GM12878 (cell line): ENCODE results near the gene THYN1. TPM values are rescaled to one million over a fixed set of nuclear protein-coding genes. Genes with fewer than 3 reads are reported as not detected.

Experiments used
- ATAC-seq: fragments of 200-7000 bp; cut with Tn5 transposase; 3 replicates; pipeline ENCODE4 v1.9.1; 2020; ENCODE audit warnings: mild to moderate bottlenecking, moderate library complexity
- BruUV-seq: library from RNA; stranded (reverse); fragments of 400-500 nt; replicated peaks from 2 replicates; lab custom pipeline; 2021; lab: Mats Ljungman, UMichigan
- CTCF ChIA-PET: fragments of 300-600 bp; sonication (Branson Sonifier 250); formaldehyde crosslinking; extraction: SDS; loops from one replicate; lab custom pipeline; 2021; ENCODE audit warnings: inconsistent platforms; lab: Yijun Ruan, JAX
- POLR2A ChIA-PET: fragments of 350-600 bp; formaldehyde crosslinking; extraction: SDS; loops from one replicate; lab custom pipeline; 2021; ENCODE audit warnings: inconsistent platforms; lab: Charles Lee
- RAD21 ChIA-PET: fragments of 300-600 bp; sonication (Branson Sonifier 250); formaldehyde crosslinking; loops from one replicate; lab custom pipeline; 2023; ENCODE audit warnings: antibody characterized with exemption; ENCODE audit not compliant: unreplicated experiment; lab: Charles Lee
- SMC1A ChIA-PET: fragments of 300-600 bp; sonication (Branson Sonifier 250); formaldehyde crosslinking; loops from one replicate; lab custom pipeline; 2023; ENCODE audit not compliant: unreplicated experiment, uncharacterized antibody; lab: Charles Lee
- DNase-seq: peaks from one replicate; pipeline ENCODE4 v3.0.0-alpha.2; 2011; ENCODE audit warnings: low read depth, low spot score
- FAIRE-seq: peaks from 3 replicates; lab custom pipeline; 2011; peaks lifted over from hg19 to GRCh38; lab: Jason Lieb, UNC
- H2AFZ ChIP-seq: 2 replicates; pipeline ENCODE4 v1.6.0; 2011; ENCODE audit warnings: low read depth, low read length, control low read depth; ENCODE audit not compliant: control insufficient read depth
- H3K27ac ChIP-seq: 2 replicates; pipeline ENCODE4 v1.5.1; 2011; ENCODE audit warnings: control low read depth; ENCODE audit not compliant: control insufficient read depth, insufficient read depth
- H3K27me3 ChIP-seq, 2 experiments: replicated peaks in 1 of 2; 2 replicates each; pipeline versions ENCODE4 v1.6.0 to v1.6.1; 2011; ENCODE audit warnings: low read length in 1 of 2; ENCODE audit not compliant: control insufficient read depth in 2 of 2, insufficient read depth in 2 of 2
- H3K36me3 ChIP-seq, 2 experiments: 2 replicates each; pipeline ENCODE4 v1.5.1; 2011; ENCODE audit warnings: low read length in 1 of 2; ENCODE audit not compliant: control insufficient read depth in 2 of 2, insufficient read depth in 2 of 2
- H3K4me1 ChIP-seq: 2 replicates; pipeline ENCODE4 v1.6.1; 2011; ENCODE audit warnings: mild to moderate bottlenecking, low read length, moderate library complexity, mixed read lengths; ENCODE audit not compliant: control insufficient read depth, insufficient read depth
- H3K4me2 ChIP-seq: 2 replicates; pipeline ENCODE4 v1.6.0; 2011; ENCODE audit warnings: control low read depth; ENCODE audit not compliant: control insufficient read depth, insufficient read depth
- H3K4me3 ChIP-seq: fragments of 200-600 bp; sonication (generic); 2 replicates; pipeline ENCODE4 v1.5.1; 2016
- H3K79me2 ChIP-seq: 2 replicates; pipeline ENCODE4 v1.6.0; 2011; ENCODE audit warnings: low read length; ENCODE audit not compliant: control insufficient read depth, insufficient read depth
- H3K9ac ChIP-seq: 2 replicates; pipeline ENCODE4 v1.8.0; 2011; ENCODE audit warnings: low read length, control low read depth, mixed read lengths; ENCODE audit not compliant: control insufficient read depth, insufficient read depth
- H3K9me3 ChIP-seq: replicated peaks from 3 replicates; pipeline ENCODE4 v1.5.1; 2011; ENCODE audit warnings: mild to moderate bottlenecking, low read length; ENCODE audit not compliant: control insufficient read depth, insufficient read depth
- H4K20me1 ChIP-seq: 2 replicates; pipeline ENCODE4 v1.6.0; 2011; ENCODE audit not compliant: control insufficient read depth, insufficient read depth
- FOXK2 ChIP-seq: fragments of 450-650 bp; IDR thresholded peaks from 2 replicates; pipeline ENCODE4 v1.6.1; 2017; ENCODE audit warnings: mild to moderate bottlenecking, moderate library complexity
- PML ChIP-seq: IDR thresholded peaks from 2 replicates; pipeline ENCODE4 v1.6.1; 2012; ENCODE audit warnings: low read length, inconsistent platforms
- RAD21 ChIP-seq: IDR thresholded peaks from 2 replicates; pipeline ENCODE4 v1.6.1; 2011; ENCODE audit warnings: mild to moderate bottlenecking, low read depth, low read length, moderate library complexity; ENCODE audit not compliant: insufficient read depth
- SMC3 ChIP-seq: IDR thresholded peaks from 2 replicates; pipeline ENCODE4 v1.6.1; 2011; ENCODE audit warnings: low read length, improper control_type of control experiment, borderline replicate concordance
- TAF1 ChIP-seq: IDR thresholded peaks from 2 replicates; pipeline ENCODE4 v1.6.1; 2011; ENCODE audit warnings: mild to moderate bottlenecking, low read depth, low read length, borderline replicate concordance
- YY1 ChIP-seq: IDR thresholded peaks from 2 replicates; pipeline ENCODE4 v1.6.1; 2011; ENCODE audit warnings: low read depth, mild to moderate bottlenecking, low read length
- WGBS: methylation state at CpG from one replicate; pipeline ENCODE4 v1.1.6; 2016; ENCODE audit warnings: low lambda C conversion rate; ENCODE audit not compliant: insufficient replicate concordance, insufficient coverage; ENCODE audit errors: missing lambda C conversion rate; 5-methylcytosine and 5-hydroxymethylcytosine counted together
- in situ Hi-C: fragments of 300-500 bp; cut with MboI; formaldehyde crosslinking; loops from 9 replicates; pipeline ENCODE4 v1.14.3; 2018; ENCODE audit warnings: mixed read lengths
- intact Hi-C: fragments of 100-400 bp; cut with micrococcal nuclease; formaldehyde crosslinking; loops from one replicate; pipeline ENCODE4 v1.14.2; 2022; ENCODE audit not compliant: unreplicated experiment
- polyA plus RNA-seq, 11 experiments: library from polyadenylated mRNA; depleted of rRNA in 4 of 11; unstranded in 6 of 11; stranded (reverse) in 5 of 11; fragments of >200 nt; fragmentation: Nextera tagmentation in 4 of 11; fragmentation: Illumina TruSeq in 1 of 11; extraction: Ambion mirVana in 4 of 11; extraction: Trizol in 1 of 11; gene quantifications; 1 replicate in 1 of 11; 2 replicates in 10 of 11; pipeline versions ENCODE4 v1.2.1 to v1.2.3, GENCODE V29; 2011 to 2016; ENCODE audit warnings: inconsistent platforms in 2 of 11, missing spikeins in 2 of 11, low read depth in 1 of 11
- total RNA-seq, 4 experiments: library from RNA; depleted of rRNA in 3 of 4; stranded (reverse); fragments of >200 nt in 3 of 4; fragmentation: Illumina TruSeq in 1 of 4; extraction: Trizol in 1 of 4; gene quantifications; 2 replicates each; pipeline versions ENCODE4 v1.2.1 to v1.2.3, GENCODE V29; 2013 to 2021
- TF ChIP-seq, protein P1 (sequence below), 3 experiments: IDR thresholded peaks in 2 of 3; conservative IDR thresholded peaks in 1 of 3; 2 replicates each; pipeline ENCODE4 v1.5.1; 2011; ENCODE audit warnings: low read depth in 3 of 3, low read length in 3 of 3, mild to moderate bottlenecking in 3 of 3, control low read depth in 2 of 3, moderate library complexity in 2 of 3, inconsistent platforms in 1 of 3, mixed read lengths in 1 of 3; ENCODE audit not compliant: control insufficient read depth in 2 of 3, insufficient read depth in 1 of 3; ENCODE audit errors: extremely low read depth in 1 of 3

THYN1 gene
- total and polyA plus RNA-seq, 10 of the 15 experiments (the other 5 are each of a cell fraction or from before 2014, with no cell fraction given), result 45.7 to 221 (median 96.3) TPM

- no peak for TF ChIP-seq TAF1
Observed at GRCh38 chr11:134264966-134265764, 12.0 kb upstream of the THYN1 start (continued).

GRCh38 chr11:134261626-134262488, 8.7 kb upstream of the THYN1 start:
- ChIA-PET SMC1A (interaction anchor here (1.0 to 2.0 kb wide), 4 partner anchors 12 to 55 kb away, joined by 3 to 5 read pairs (median 3); no protein-coding TSS in a partner anchor), CTCF (interaction anchor here (0.6 to 3.5 kb wide), 11 partner anchors 8 to 1550 kb away, joined by 3 to 15 read pairs (median 4); partner anchors contain the start of genes ACAD8, NCAPD3, THYN1 and VPS26B)
- intact Hi-C loops, result no loop called here

More at GRCh38 chr11:134261626-134262488, 8.7 kb upstream of the THYN1 start:
- H3K27me3 ChIP-seq, result no peaks in the 10 kb centered on the region
- FAIRE-seq (no peak), DNase-seq (no peak), ATAC-seq (peak; percentile 83)
- H3K9ac ChIP-seq, result no peak overlapping the region
- H4K20me1 ChIP-seq, result no peaks in the 10 kb centered on the region
- 91% methylated on average over 14 of the region's 14 CpGs for WGBS
- no peak overlapping the region for H3K4me3 ChIP-seq
- ChIA-PET RAD21 (no interaction called here), POLR2A (interaction anchor here (1.0 kb wide), 1 partner anchor 13 kb away, joined by 3 read pairs; no protein-coding TSS in a partner anchor)
- BruUV-seq, result no TSS peak
- no peaks in the 10 kb centered on the region for H3K79me2 ChIP-seq
- H3K27ac ChIP-seq, result no peak overlapping the region
- H3K9me3 ChIP-seq, result no peaks in the 10 kb centered on the region
- in situ Hi-C loops, result no loop called here
- H3K4me1 ChIP-seq, result peaks cover 3% of the 10 kb centered on the region
- H3K4me2 ChIP-seq, result no peak overlapping the region
- H3K36me3 ChIP-seq, result peaks cover 0 to 3% of the 10 kb centered on the region in 2 experiments; a peak in 1 of 4 replicates
- no peak overlapping the region for H2AFZ ChIP-seq
- TF ChIP-seq YY1, result peak; percentile 59; the same call in 1 of the 2 replicates
- TF ChIP-seq PML, result no peak
- peak; percentile 66 for TF ChIP-seq RAD21
- TF ChIP-seq FOXK2, result peak; percentile 49
- TF ChIP-seq, protein P1, sequence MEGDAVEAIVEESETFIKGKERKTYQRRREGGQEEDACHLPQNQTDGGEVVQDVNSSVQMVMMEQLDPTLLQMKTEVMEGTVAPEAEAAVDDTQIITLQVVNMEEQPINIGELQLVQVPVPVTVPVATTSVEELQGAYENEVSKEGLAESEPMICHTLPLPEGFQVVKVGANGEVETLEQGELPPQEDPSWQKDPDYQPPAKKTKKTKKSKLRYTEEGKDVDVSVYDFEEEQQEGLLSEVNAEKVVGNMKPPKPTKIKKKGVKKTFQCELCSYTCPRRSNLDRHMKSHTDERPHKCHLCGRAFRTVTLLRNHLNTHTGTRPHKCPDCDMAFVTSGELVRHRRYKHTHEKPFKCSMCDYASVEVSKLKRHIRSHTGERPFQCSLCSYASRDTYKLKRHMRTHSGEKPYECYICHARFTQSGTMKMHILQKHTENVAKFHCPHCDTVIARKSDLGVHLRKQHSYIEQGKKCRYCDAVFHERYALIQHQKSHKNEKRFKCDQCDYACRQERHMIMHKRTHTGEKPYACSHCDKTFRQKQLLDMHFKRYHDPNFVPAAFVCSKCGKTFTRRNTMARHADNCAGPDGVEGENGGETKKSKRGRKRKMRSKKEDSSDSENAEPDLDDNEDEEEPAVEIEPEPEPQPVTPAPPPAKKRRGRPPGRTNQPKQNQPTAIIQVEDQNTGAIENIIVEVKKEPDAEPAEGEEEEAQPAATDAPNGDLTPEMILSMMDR (IDR thresholded peaks at IDR 0.05 in 2 of 3, conservative IDR thresholded peaks at IDR 0.05 in 1 of 3; ENCODE audit: control insufficient read depth in 2 of 3, extremely low read depth in 1 of 3, insufficient read depth in 1 of 3, low read depth in 3 of 3, low read length in 3 of 3), result peak; percentile 51 to 67 (median 62)
- peak; percentile 19; the same call in 1 of the 2 replicates for TF ChIP-seq SMC3
